Thymus (tissue), 11 donors: ENCODE measurements around the gene SLC17A8. TPM values are rescaled to one million over a fixed set of nuclear protein-coding genes. Genes with fewer than 3 reads are reported as not detected.

Experiments used
- DNase-seq, 9 donors: peaks; one replicate each; pipeline ENCODE4 v3.0.0-alpha.2; 2013; ENCODE audit warnings: low spot score in 9 of 9, low read depth in 6 of 9, missing footprints in 1 of 9
- H3K27ac ChIP-seq, 2 donors: one replicate each; pipeline ENCODE4 v1.5.1; 2013; ENCODE audit warnings: control low read depth in 1 of 2, low read depth in 1 of 2, low read length in 1 of 2, mild to moderate bottlenecking in 1 of 2, moderate library complexity in 1 of 2
- H3K27me3 ChIP-seq, 2 donors: one replicate each; pipeline ENCODE4 v1.5.1; 2013; ENCODE audit warnings: low read length in 1 of 2; ENCODE audit not compliant: control insufficient read depth in 2 of 2, insufficient read depth in 1 of 2
- H3K36me3 ChIP-seq, 2 donors: one replicate each; pipeline ENCODE4 v1.5.1; 2013; ENCODE audit warnings: low read length in 1 of 2, mild to moderate bottlenecking in 1 of 2, moderate library complexity in 1 of 2; ENCODE audit not compliant: control insufficient read depth in 2 of 2, insufficient read depth in 2 of 2
- H3K4me1 ChIP-seq, 2 donors: one replicate each; pipeline ENCODE4 v1.5.1; 2013; ENCODE audit warnings: low read length in 2 of 2; ENCODE audit not compliant: control insufficient read depth in 2 of 2, insufficient read depth in 2 of 2
- H3K4me3 ChIP-seq, 2 donors: one replicate each; pipeline ENCODE4 v1.5.1; 2013; ENCODE audit warnings: low read length in 2 of 2, control low read depth in 1 of 2, mild to moderate bottlenecking in 1 of 2
- H3K9me3 ChIP-seq, 2 donors: one replicate each; pipeline ENCODE4 v1.5.1; 2013; ENCODE audit warnings: low read length in 1 of 2, mild to moderate bottlenecking in 1 of 2; ENCODE audit not compliant: control insufficient read depth in 2 of 2, insufficient read depth in 1 of 2
- WGBS: extraction: QIAGEN DNeasy Blood & Tissue Kit; methylation state at CpG from one replicate; pipeline ENCODE4 v1.1.7; 2013; 5-methylcytosine and 5-hydroxymethylcytosine counted together
- polyA plus RNA-seq: library from polyadenylated mRNA; stranded (reverse); fragments of 200-250 nt; gene quantifications from one replicate; pipeline ENCODE4 v1.2.3, GENCODE V29; 2013
- total RNA-seq: library from RNA; stranded (reverse); fragments of 120-200 nt; gene quantifications from one replicate; pipeline ENCODE4 v1.2.4, GENCODE V29; 2013
- donor health status: healthy.

Gene SLC17A8
- total and polyA plus RNA-seq, 2 donors: 0.37 to 3.0 TPM

DNA sequence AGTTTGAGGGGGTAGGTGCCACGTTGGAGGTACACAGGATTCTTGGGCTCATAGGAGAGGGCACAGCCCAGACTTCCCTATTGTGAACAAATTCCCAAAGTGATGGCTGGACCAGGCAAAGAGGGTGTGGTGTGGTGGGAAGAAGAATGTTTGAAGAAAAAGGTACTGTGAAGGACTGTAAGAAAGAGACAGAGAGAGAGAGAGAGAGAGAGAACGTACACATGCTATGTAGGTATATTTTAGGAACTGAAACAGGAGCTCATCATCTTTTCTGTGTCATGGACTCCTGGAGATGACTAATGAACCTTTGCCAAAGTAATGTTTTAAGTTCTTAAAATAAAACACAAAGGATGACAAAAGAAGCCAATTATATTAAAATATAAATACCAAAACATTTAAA, 24.5 kb downstream of the SLC17A8 start:
- Histone ChIP-seq H3K9me3 (no peaks in the 10 kb centered on the region), H3K4me3 (no peak overlapping the region), H3K36me3 (no peaks in the 10 kb centered on the region), H3K4me1 (no peaks in the 10 kb centered on the region), H3K27me3 (no peaks in the 10 kb centered on the region), H3K27ac (no peak overlapping the region)
- no peak for DNase-seq
- 85% methylated on average over 2 of the region's 2 CpGs for WGBS

DNA sequence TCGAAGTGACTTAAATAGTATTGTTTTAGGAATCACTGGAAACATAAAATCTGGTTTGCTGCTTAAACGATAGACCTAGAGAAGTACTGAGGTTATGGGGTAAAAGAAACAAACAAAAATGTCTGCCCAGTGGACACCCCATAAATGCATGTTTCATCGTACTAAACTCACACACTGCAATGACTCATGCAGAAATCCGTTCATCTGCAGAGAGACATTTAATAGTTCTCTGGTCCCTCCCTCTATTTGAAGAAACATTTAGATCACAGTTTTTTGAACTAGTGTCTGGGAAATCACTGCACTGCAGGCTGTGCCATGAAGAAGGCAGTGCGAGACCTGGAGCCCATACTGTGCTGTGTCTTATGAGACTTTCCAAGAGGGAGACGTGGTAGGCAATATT, 25.5 kb downstream of the SLC17A8 start:
- no peak overlapping the region for H3K4me3 ChIP-seq
- H3K36me3 ChIP-seq: no peaks in the 10 kb centered on the region
- no peaks in the 10 kb centered on the region for H3K4me1 ChIP-seq
- H3K27ac ChIP-seq: no peak overlapping the region
- DNase-seq: no peak
- H3K27me3 ChIP-seq: no peaks in the 10 kb centered on the region
- no peaks in the 10 kb centered on the region for H3K9me3 ChIP-seq
- 93% methylated on average over 6 of the region's 6 CpGs for WGBS

- no peaks in the 10 kb centered on the region for H3K36me3 ChIP-seq
- no peaks in the 10 kb centered on the region for H3K27me3 ChIP-seq
- H3K9me3 ChIP-seq: no peaks in the 10 kb centered on the region
- 94% methylated on average over 9 of the region's 9 CpGs for WGBS
- no peaks in the 10 kb centered on the region for H3K4me1 ChIP-seq
- no peak overlapping the region for H3K4me3 ChIP-seq
- H3K27ac ChIP-seq: no peak overlapping the region
- DNase-seq: no peak
Observed at GRCh38 chr12:100383586-100384558, 27.0 kb downstream of the SLC17A8 start.

GRCh38 chr12:100384559-100384935, 27.7 kb downstream of the SLC17A8 start:
- H3K4me1 ChIP-seq: no peaks in the 10 kb centered on the region
- no peaks in the 10 kb centered on the region for H3K9me3 ChIP-seq
- H3K27me3 ChIP-seq: no peaks in the 10 kb centered on the region
- no peaks in the 10 kb centered on the region for H3K36me3 ChIP-seq
- WGBS: 89% methylated on average over 5 of the region's 5 CpGs
- H3K27ac ChIP-seq: no peak overlapping the region
- DNase-seq: no peak
- no peak overlapping the region for H3K4me3 ChIP-seq

- no peak overlapping the region for H3K4me3 ChIP-seq
- H3K4me1 ChIP-seq: no peaks in the 10 kb centered on the region
- DNase-seq: no peak
- WGBS: 93% methylated on average over 5 of the region's 5 CpGs
- H3K27me3 ChIP-seq: no peaks in the 10 kb centered on the region
- H3K36me3 ChIP-seq: no peaks in the 10 kb centered on the region
- no peaks in the 10 kb centered on the region for H3K9me3 ChIP-seq
- H3K27ac ChIP-seq: no peak overlapping the region
Observed at GRCh38 chr12:100388382-100388781, 31.5 kb downstream of the SLC17A8 start.

- WGBS: 94% methylated on average over 2 of the region's 2 CpGs
- H3K36me3 ChIP-seq: no peaks in the 10 kb centered on the region
- DNase-seq: no peak
Observed at GRCh38 chr12:100391856-100392255, 35.0 kb downstream of the SLC17A8 start.

DNA sequence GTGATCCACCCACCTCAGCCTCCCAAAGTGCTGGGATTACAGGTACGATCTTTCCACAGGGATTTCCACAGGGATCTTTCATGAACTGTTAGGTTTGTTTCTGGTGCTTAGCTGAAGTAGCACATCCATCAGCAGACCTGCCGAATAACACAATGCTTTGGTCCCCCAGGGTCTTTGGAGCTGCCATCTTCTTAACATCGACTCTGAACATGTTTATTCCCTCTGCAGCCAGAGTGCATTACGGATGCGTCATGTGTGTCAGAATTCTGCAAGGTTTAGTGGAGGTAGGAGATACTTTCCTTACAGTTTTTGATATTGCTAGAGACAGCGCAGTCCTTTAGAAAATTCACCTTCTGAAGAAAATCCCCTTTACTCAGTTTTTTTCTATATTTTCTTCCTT, 36.3 kb downstream of the SLC17A8 start:
- no peak for DNase-seq
- no peak overlapping the region for H3K4me3 ChIP-seq
- 96% methylated on average over 6 of the region's 6 CpGs for WGBS
- no peaks in the 10 kb centered on the region for H3K4me1 ChIP-seq
- H3K27ac ChIP-seq: no peak overlapping the region
- H3K27me3 ChIP-seq: no peaks in the 10 kb centered on the region
- no peaks in the 10 kb centered on the region for H3K36me3 ChIP-seq
- H3K9me3 ChIP-seq: no peaks in the 10 kb centered on the region

More at GRCh38 chr12:100391856-100392255, 35.0 kb downstream of the SLC17A8 start:
- Histone ChIP-seq H3K4me1 (no peaks in the 10 kb centered on the region), H3K27me3 (no peaks in the 10 kb centered on the region), H3K4me3 (no peak overlapping the region), H3K9me3 (no peaks in the 10 kb centered on the region), H3K27ac (no peak overlapping the region)

DNA sequence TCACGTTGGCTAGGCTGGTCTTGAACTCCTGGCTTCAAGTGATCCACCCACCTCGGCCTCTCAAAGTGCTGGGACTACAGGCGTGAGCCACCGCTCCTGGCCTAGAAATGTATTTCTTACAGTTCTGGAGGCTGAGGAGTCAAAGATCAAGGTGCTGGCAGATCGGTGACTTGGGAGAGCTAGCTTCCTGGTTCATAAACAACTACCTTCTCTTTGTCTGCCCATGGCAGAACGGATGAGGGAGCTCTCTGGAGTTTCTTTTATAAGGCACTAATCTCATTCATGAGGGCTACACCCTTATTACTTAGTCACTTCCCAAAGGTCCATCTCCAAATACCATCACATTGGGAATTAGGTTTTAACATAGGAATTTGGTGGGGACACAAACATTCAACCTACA, 38.9 kb downstream of the SLC17A8 start:
- H3K4me3 ChIP-seq: no peak overlapping the region
- WGBS: 92% methylated on average over 6 of the region's 6 CpGs
- H3K36me3 ChIP-seq: no peaks in the 10 kb centered on the region
- no peak for DNase-seq
- no peaks in the 10 kb centered on the region for H3K9me3 ChIP-seq
- H3K4me1 ChIP-seq: no peaks in the 10 kb centered on the region
- H3K27me3 ChIP-seq: no peaks in the 10 kb centered on the region
- no peak overlapping the region for H3K27ac ChIP-seq

DNA sequence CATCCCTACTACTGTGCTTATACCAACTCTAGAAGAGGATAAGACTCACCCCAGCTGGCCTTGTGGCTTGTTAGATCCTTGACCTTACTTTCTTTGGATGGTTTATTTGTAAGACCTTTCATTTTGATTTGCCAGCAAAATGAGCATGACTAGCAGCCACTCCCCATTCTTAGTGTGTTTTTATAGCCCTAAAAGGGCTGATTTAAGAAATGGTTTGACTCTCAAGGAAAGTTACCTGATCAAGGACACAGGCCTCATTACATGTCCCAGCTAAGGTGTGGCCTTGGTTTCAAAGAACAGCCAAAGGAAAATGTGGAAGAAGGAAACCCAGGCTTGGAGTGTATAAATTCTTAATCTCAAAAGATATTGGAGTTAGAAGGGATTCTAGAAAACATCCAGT, 41.4 kb downstream of the SLC17A8 start:
- no peak overlapping the region for H3K4me3 ChIP-seq
- no peaks in the 10 kb centered on the region for H3K9me3 ChIP-seq
- no peak for DNase-seq

More for the DNA sequence above, 41.4 kb downstream of the SLC17A8 start:
- no peak overlapping the region for H3K27ac ChIP-seq
- H3K27me3 ChIP-seq: no peaks in the 10 kb centered on the region
- H3K4me1 ChIP-seq: no peaks in the 10 kb centered on the region
- no peaks in the 10 kb centered on the region for H3K36me3 ChIP-seq
